ENCODE measurements around the gene C1orf53. TPM values are rescaled to one million over a fixed set of nuclear protein-coding genes. Genes with fewer than 3 reads are reported as not detected.

C1orf53 gene
- total and polyA plus RNA-seq, 2 of the 8 experiments (the other 6 are each of a cell fraction or from before 2014, with no cell fraction given), result 0.56 to 1.3 TPM

DNA sequence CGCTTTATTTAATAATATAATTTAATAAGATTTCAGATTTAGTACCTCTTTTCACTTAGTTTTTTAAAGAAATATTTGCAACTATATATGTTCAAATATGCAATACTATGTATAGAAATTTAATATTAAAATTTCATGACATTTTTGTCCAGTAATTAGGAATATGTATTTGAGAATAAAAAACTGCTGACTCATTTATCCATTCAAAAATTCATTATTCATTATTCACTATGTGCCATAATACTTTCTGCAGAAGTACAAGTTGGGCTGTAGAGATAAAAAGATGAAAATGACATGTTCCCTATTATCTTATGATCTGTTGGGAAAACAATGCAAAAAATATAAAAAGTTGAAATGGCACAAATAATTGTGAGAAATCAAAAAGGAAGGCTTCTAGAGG is 3.4 kb upstream of the C1orf53 start:
- no peaks in the 10 kb centered on the region for H3K79me1 ChIP-seq (ENCODE audit: low read depth, low read length)
- H2AFZ ChIP-seq (ENCODE audit: low read length), result no peak overlapping the region
- no peak overlapping the region for H2BK5ac ChIP-seq (ENCODE audit: low read depth, low read length)
- peaks cover 0 to 3% (median 2%) of the 10 kb centered on the region in 4 experiments; a peak in 3 of 7 replicates for H3K4me1 ChIP-seq (replicated peaks in 1 of 4; ENCODE audit: control insufficient read depth in 3 of 4, insufficient read depth in 4 of 4, low read length in 3 of 4)
- no peak overlapping the region for H3K4me2 ChIP-seq (ENCODE audit: insufficient read depth in 1 of 2, low read depth in 2 of 2, low read length in 2 of 2)
- no peak overlapping the region for H2BK15ac ChIP-seq (ENCODE audit: low read length)
- no peak overlapping the region for H2AK5ac ChIP-seq (ENCODE audit: low read depth, low read length)
- no peak overlapping the region for H3K18ac ChIP-seq (ENCODE audit: extremely low read depth, low read length)
- H4K8ac ChIP-seq (ENCODE audit: extremely low read depth, insufficient read depth, low read length), result no peak overlapping the region
- no peak overlapping the region for H3K4ac ChIP-seq (replicated peaks; ENCODE audit: insufficient read length, low read depth, low read length)
- H3K14ac ChIP-seq (ENCODE audit: insufficient read length), result no peak overlapping the region
- H3K56ac ChIP-seq (replicated peaks; ENCODE audit: insufficient read length, low read depth, low read length), result no peak overlapping the region
- H2BK120ac ChIP-seq (replicated peaks; ENCODE audit: low read depth, low read length), result no peak overlapping the region
- no peak for TF ChIP-seq BRCA1 (IDR thresholded peaks at IDR 0.05; ENCODE audit: low read depth, low read length)
- TF ChIP-seq, protein P1, sequence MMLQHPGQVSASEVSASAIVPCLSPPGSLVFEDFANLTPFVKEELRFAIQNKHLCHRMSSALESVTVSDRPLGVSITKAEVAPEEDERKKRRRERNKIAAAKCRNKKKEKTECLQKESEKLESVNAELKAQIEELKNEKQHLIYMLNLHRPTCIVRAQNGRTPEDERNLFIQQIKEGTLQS (IDR thresholded peaks at IDR 0.05; ENCODE audit: insufficient read depth, low read depth, low read length), result no peak
- TF ChIP-seq POLR2A (IDR thresholded peaks at IDR 0.05; ENCODE audit: control extremely low read depth in 1 of 2, low read depth in 2 of 2, low read length in 2 of 2), result no peak
- TF ChIP-seq RFX5 (IDR thresholded peaks at IDR 0.05; ENCODE audit: borderline replicate concordance, low read depth, low read length), result no peak
- TF ChIP-seq JUN (IDR thresholded peaks at IDR 0.05; ENCODE audit: low read depth, low read length), result no peak
- no peak for FAIRE-seq
- H3K36me3 ChIP-seq (ENCODE audit: control insufficient read depth in 2 of 4, insufficient read depth in 4 of 4, low read length in 3 of 4), result no peaks in the 10 kb centered on the region
- no peak overlapping the region for H2BK12ac ChIP-seq (ENCODE audit: low read depth, low read length)
- H2BK20ac ChIP-seq (ENCODE audit: low read length), result no peak overlapping the region
- no peaks in the 10 kb centered on the region for H3K9me3 ChIP-seq (ENCODE audit: insufficient read depth in 2 of 2, low read depth in 1 of 2, low read length in 1 of 2)
- 93% methylated on average over 1 of the region's 1 CpG; no CpG with 5 or more reads in 1 of the 2 experiments for whole genome bisulfite sequencing, 2 experiments (ENCODE audit: extremely low coverage in 1 of 2, insufficient coverage in 1 of 2, insufficient read length in 1 of 2, insufficient replicate concordance in 2 of 2, low coverage in 1 of 2, low lambda C conversion rate in 2 of 2, missing lambda C conversion rate in 1 of 2)
- H3K27me3 ChIP-seq (replicated peaks in 1 of 4; ENCODE audit: control insufficient read depth in 3 of 4, extremely low read depth in 1 of 4, insufficient read depth in 3 of 4, low read length in 3 of 4), result peaks cover 10 to 12% (median 12%) of the 10 kb centered on the region in 4 experiments
- H4K20me1 ChIP-seq (replicated peaks in 1 of 2; ENCODE audit: control insufficient read depth in 1 of 2, insufficient read depth in 2 of 2, low read length in 2 of 2), result no peaks in the 10 kb centered on the region
- H3K9ac ChIP-seq (replicated peaks in 1 of 4; ENCODE audit: extremely low read depth in 1 of 4, low read depth in 3 of 4, low read length in 3 of 4), result no peak overlapping the region
- POLR2A ChIA-PET (ENCODE audit: partially characterized antibody), result no interaction called here
- CTCF ChIA-PET (ENCODE audit: partially characterized antibody), result interaction anchor here (0.6 kb wide), 1 partner anchor 433 kb away, joined by 3 read pairs; no protein-coding TSS in a partner anchor
- no peak overlapping the region for H4K5ac ChIP-seq (ENCODE audit: insufficient read length, low read depth, low read length)
- H4K91ac ChIP-seq (replicated peaks; ENCODE audit: insufficient read length, low read length), result no peak overlapping the region
- no peak overlapping the region for H3K23ac ChIP-seq (ENCODE audit: insufficient read length)
- H3K27ac ChIP-seq (ENCODE audit: low read depth, low read length), result no peak overlapping the region
- H3K79me2 ChIP-seq (ENCODE audit: control insufficient read depth in 1 of 2, insufficient read depth in 2 of 2, low read length in 2 of 2), result no peaks in the 10 kb centered on the region
- peaks cover 4% of the 10 kb centered on the region; the same call in 1 of the 2 replicates for H3K23me2 ChIP-seq (ENCODE audit: low read depth, low read length)
- no peak for DNase-seq (ENCODE audit: low read depth in 1 of 2, low spot score in 2 of 2)
- no peak overlapping the region for H3K4me3 ChIP-seq (ENCODE audit: extremely low read depth in 1 of 4, insufficient read depth in 2 of 4, low read depth in 3 of 4, low read length in 4 of 4)
